Gastroesophageal sphincter (tissue), 2 donors: ENCODE results near the gene TPM1.

Experiments used
- EP300 ChIP-seq: sonication (generic); formaldehyde crosslinking; IDR thresholded peaks from one replicate; pipeline ENCODE4 v1.6.1; 2017; ENCODE audit warnings: antibody characterized with exemption, mild to moderate bottlenecking
- POLR2A ChIP-seq, 2 donors: fragments of 450-650 bp; IDR thresholded peaks; one replicate each; pipeline ENCODE4 v1.6.1; 2017; ENCODE audit warnings: antibody characterized with exemption in 2 of 2, mild to moderate bottlenecking in 2 of 2, moderate library complexity in 1 of 2

GRCh38 chr15:63090887-63091286 is 48.3 kb downstream of the TPM1 start:
- TF ChIP-seq POLR2A (IDR thresholded peaks at IDR 0.05) (no peak), EP300 (no peak)
